MM.1S (cell line): ENCODE data around the gene HCST.

Experiments used
- CTCF ChIP-seq: fragments of 300-600 bp; sonication (generic); IDR thresholded peaks from 2 replicates; pipeline ENCODE4 v1.5.1; 2016; ENCODE audit warnings: antibody characterized with exemption, low read length, mixed read lengths
- EZH2 ChIP-seq: fragments of 300-600 bp; sonication (generic); optimal IDR thresholded peaks from 2 replicates; pipeline ENCODE3; 2017; ENCODE audit warnings: low read depth, mild to moderate bottlenecking, antibody characterized with exemption, low read length, mixed read lengths
- EZH2phosphoT487 ChIP-seq: fragments of 300-600 bp; sonication (generic); IDR thresholded peaks from 2 replicates; pipeline ENCODE4 v1.6.1; 2018; ENCODE audit warnings: antibody characterized with exemption, low read length

GRCh38 chr19:35902870-35903475 is 644 bp downstream of the HCST start:
- TF ChIP-seq CTCF, result no peak
- TF ChIP-seq EZH2, result no peak
- no peak for TF ChIP-seq EZH2phosphoT487
